ENCODE results near the gene GADD45B. TPM values are rescaled to one million over a fixed set of nuclear protein-coding genes. Genes with fewer than 3 reads are reported as not detected.
A peak's percentile ranks its signal among the peaks of the same experiment; 100 is the strongest.
"Not testable (repeated sequence)": the region's sequence is repeated elsewhere in the genome, so short reads cannot be mapped to it uniquely, and the experiment has no call there.

GADD45B gene
- total RNA-seq, 2 donors from 2014 or later = 84.4 to 84.5 TPM

GRCh38 chr19:2491130-2491801 is 15.3 kb downstream of the GADD45B start:
- Mint-ChIP-seq H3K9me3 (no peaks in the 10 kb centered on the region), H3K4me1 (ENCODE audit: low read depth) (peaks cover 20% of the 10 kb centered on the region), H3K36me3 (ENCODE audit: insufficient read depth in 2 of 2) (no peaks in the 10 kb centered on the region), H3K4me3 (no peak overlapping the region), H3K27ac (no peak overlapping the region), H3K27me3 (ENCODE audit: low read depth) (peaks cover 64% of the 10 kb centered on the region)
- DNase-seq (no peak), ATAC-seq (replicated peaks in 1 of 2) (no peak)

DNA sequence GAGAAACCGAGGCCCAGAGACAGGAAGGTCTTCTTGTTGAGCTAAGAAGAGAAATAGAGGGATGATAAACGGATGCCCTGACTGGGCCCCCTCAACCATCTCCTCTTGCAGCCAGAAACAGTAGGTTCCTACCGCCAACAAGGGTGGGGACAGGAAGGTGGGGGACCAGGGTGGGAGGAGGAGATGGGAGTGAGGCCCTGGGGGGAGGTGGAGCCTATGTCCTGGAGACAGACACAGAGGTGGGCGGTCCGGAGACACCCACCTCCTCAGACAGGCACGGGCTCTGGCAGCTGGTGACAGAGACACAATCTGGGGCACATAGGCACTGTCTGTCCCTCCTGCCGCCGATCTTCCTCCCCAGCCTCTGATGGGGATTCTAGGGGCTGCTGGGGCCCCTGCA is 16.9 kb downstream of the GADD45B start:
- no peak for DNase-seq
- no peaks in the 10 kb centered on the region for H3K9me3 Mint-ChIP-seq
- H3K27me3 Mint-ChIP-seq (ENCODE audit: low read depth) = peaks cover 55% of the 10 kb centered on the region
- no peak overlapping the region for H3K27ac Mint-ChIP-seq
- peak overlapping the region in 1 of 2 donors; percentile 15 for H3K4me3 Mint-ChIP-seq
- ATAC-seq (replicated peaks in 1 of 2) = no peak
- no peaks in the 10 kb centered on the region for H3K36me3 Mint-ChIP-seq (ENCODE audit: insufficient read depth in 2 of 2)
- peaks cover 23% of the 10 kb centered on the region for H3K4me1 Mint-ChIP-seq (ENCODE audit: low read depth)

- peaks cover 51% of the 10 kb centered on the region for H3K27me3 Mint-ChIP-seq (ENCODE audit: low read depth)
- not testable (repeated sequence) for H3K4me3 Mint-ChIP-seq; ATAC-seq (replicated peaks in 1 of 2); H3K27ac Mint-ChIP-seq; H3K36me3 Mint-ChIP-seq (ENCODE audit: insufficient read depth in 2 of 2); DNase-seq; H3K9me3 Mint-ChIP-seq
- peaks cover 23% of the 10 kb centered on the region for H3K4me1 Mint-ChIP-seq (ENCODE audit: low read depth)
These were observed 17.5 kb downstream of the GADD45B start for GRCh38 chr19:2493448-2493847.

DNA sequence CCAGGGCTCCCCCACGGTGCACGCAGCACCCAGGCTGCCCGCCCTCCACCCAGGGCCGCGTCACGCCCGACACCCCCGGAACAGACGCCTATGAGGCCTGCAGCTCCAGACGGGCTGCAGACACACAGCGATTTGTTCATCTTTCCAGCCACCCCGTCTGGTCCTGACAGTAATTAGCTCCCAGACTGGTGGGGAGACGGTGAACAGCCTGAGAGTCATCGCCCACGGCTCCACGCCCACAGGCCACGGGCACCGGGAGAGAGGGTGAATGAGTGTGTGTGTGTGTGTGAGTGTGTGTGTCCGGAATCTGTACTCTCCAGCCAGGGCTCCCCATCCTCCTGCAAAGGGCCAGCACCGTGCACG is 18.1 kb downstream of the GADD45B start:
- DNase-seq = no peak
- Mint-ChIP-seq H3K27ac (no peak overlapping the region), H3K27me3 (ENCODE audit: low read depth) (peaks cover 47% of the 10 kb centered on the region), H3K4me3 (peak overlapping the region; percentile 57 to 74), H3K9me3 (no peaks in the 10 kb centered on the region), H3K4me1 (ENCODE audit: low read depth) (peaks cover 23% of the 10 kb centered on the region), H3K36me3 (ENCODE audit: insufficient read depth in 2 of 2) (no peaks in the 10 kb centered on the region)
- ATAC-seq (replicated peaks in 1 of 2) = no peak

GRCh38 chr19:2494447-2495129 is 18.7 kb downstream of the GADD45B start:
- Mint-ChIP-seq H3K9me3 (no peaks in the 10 kb centered on the region), H3K27ac (no peak overlapping the region), H3K27me3 (ENCODE audit: low read depth) (peaks cover 44% of the 10 kb centered on the region), H3K4me1 (ENCODE audit: low read depth) (peaks cover 20% of the 10 kb centered on the region), H3K4me3 (peak overlapping the region; percentile 57 to 74), H3K36me3 (ENCODE audit: insufficient read depth in 2 of 2) (no peaks in the 10 kb centered on the region)
- peak; percentile 71 to 80 for ATAC-seq (replicated peaks in 1 of 2)
- DNase-seq = peak; percentile 44 to 47

DNA sequence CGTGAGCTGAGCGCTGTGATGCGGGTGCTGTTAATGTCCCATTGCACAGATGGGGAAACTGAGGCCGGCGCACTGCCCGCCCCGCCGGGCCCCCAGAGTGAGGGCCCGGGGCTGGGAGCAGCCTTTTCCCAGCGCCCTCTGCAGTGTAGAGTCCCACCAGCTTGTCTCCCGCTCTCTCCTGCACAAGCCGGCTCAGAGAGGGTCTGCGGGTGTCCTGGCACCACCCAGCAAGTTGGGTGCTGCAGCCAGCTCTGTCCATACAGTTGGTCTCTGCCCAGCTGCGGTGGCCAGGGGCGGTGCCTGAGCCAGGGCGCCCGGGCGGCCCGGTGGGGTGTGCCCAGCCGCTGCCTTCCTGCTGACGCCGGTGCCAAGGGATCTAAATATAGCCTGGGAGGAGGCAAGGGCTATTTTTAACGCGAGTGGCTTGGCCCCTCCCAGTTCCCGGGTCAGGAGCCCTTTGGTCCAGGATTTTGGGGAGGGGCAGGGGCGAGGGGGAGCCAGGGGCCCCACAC is 19.3 kb downstream of the GADD45B start:
- Mint-ChIP-seq H3K4me3 (peak overlapping the region; percentile 44 to 57), H3K9me3 (no peaks in the 10 kb centered on the region), H3K27me3 (ENCODE audit: low read depth) (peaks cover 39% of the 10 kb centered on the region), H3K4me1 (ENCODE audit: low read depth) (peaks cover 15% of the 10 kb centered on the region), H3K27ac (no peak overlapping the region), H3K36me3 (ENCODE audit: insufficient read depth in 2 of 2) (no peaks in the 10 kb centered on the region)
- ATAC-seq (replicated peaks in 1 of 2) (peak; percentile 22 to 47), DNase-seq (peak in 1 of 2 donors; percentile 23)

- ATAC-seq (replicated peaks in 1 of 2) = no peak
- Mint-ChIP-seq H3K4me1 (ENCODE audit: low read depth) (peaks cover 15% of the 10 kb centered on the region), H3K36me3 (ENCODE audit: insufficient read depth in 2 of 2) (no peaks in the 10 kb centered on the region), H3K27ac (no peak overlapping the region), H3K4me3 (peak overlapping the region; percentile 55 to 68), H3K9me3 (no peaks in the 10 kb centered on the region), H3K27me3 (ENCODE audit: low read depth) (peaks cover 39% of the 10 kb centered on the region)
- DNase-seq = no peak
These were observed 19.9 kb downstream of the GADD45B start for GRCh38 chr19:2495651-2496316.

DNA sequence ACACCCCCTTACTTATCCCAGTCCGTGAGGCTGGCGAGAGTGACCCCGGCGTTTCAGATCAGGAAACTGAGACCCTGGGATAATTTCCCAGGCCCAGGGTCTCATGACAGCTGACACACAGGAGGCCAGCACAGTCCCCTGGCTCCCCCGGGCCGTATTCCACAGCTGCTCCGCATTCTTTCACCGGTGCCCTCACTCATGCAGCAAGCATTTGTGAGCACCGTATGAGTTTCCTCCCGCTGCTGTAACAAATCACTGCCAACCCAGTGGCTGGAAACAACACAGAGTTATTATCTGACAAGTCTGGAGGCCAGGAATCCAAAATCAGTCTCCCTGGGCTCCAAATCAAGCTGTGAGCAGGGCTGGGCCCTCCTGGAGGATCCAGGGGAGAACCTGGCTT is 21.3 kb downstream of the GADD45B start:
- Mint-ChIP-seq H3K4me3 (no peak overlapping the region), H3K36me3 (ENCODE audit: insufficient read depth in 2 of 2) (no peaks in the 10 kb centered on the region), H3K27me3 (ENCODE audit: low read depth) (peaks cover 30% of the 10 kb centered on the region), H3K27ac (no peak overlapping the region), H3K9me3 (no peaks in the 10 kb centered on the region), H3K4me1 (ENCODE audit: low read depth) (peaks cover 15% of the 10 kb centered on the region)
- DNase-seq (no peak), ATAC-seq (replicated peaks in 1 of 2) (no peak)

GRCh38 chr19:2500156-2500555 is 24.2 kb downstream of the GADD45B start:
- Mint-ChIP-seq H3K4me3 (no peak overlapping the region), H3K27me3 (ENCODE audit: low read depth) (peaks cover 10% of the 10 kb centered on the region), H3K4me1 (ENCODE audit: low read depth) (peaks cover 22% of the 10 kb centered on the region), H3K9me3 (no peaks in the 10 kb centered on the region), H3K36me3 (ENCODE audit: insufficient read depth in 2 of 2) (no peaks in the 10 kb centered on the region), H3K27ac (no peak overlapping the region)
- ATAC-seq (replicated peaks in 1 of 2) = no peak
- no peak for DNase-seq

DNA sequence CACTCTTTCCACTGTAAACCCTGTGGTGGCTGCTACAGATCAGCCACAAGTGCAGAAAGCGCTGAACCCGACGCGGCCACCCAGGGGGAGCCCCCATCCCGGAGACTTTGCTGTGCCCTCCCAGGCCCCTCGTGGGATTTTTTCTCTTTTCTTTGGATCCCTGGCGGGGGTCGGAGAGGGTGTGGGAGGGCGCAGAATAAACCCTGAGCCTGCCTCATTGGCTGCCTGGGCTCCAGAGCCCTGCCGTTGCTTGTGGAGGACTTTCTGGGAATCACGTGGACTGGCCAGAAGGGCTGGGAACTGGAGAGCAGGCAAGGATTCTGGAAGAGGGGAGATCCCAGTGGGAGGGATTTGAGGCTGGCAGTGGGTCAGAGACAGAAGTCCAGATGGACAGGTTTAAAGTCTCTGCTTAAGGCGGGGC is 24.9 kb downstream of the GADD45B start:
- Mint-ChIP-seq H3K27me3 (ENCODE audit: low read depth) (peaks cover 16% of the 10 kb centered on the region), H3K9me3 (no peaks in the 10 kb centered on the region), H3K4me3 (no peak overlapping the region), H3K36me3 (ENCODE audit: insufficient read depth in 2 of 2) (no peaks in the 10 kb centered on the region), H3K4me1 (ENCODE audit: low read depth) (peaks cover 19% of the 10 kb centered on the region), H3K27ac (no peak overlapping the region)
- no peak for DNase-seq
- ATAC-seq (replicated peaks in 1 of 2) = no peak

- peaks cover 11% of the 10 kb centered on the region for H3K27me3 Mint-ChIP-seq (ENCODE audit: low read depth)
- no peaks in the 10 kb centered on the region for H3K36me3 Mint-ChIP-seq (ENCODE audit: insufficient read depth in 2 of 2)
- H3K4me1 Mint-ChIP-seq (ENCODE audit: low read depth) = peaks cover 28% of the 10 kb centered on the region
- H3K4me3 Mint-ChIP-seq = peak overlapping the region; percentile 64 to 77
- DNase-seq (peak; percentile 76 to 86), ATAC-seq (replicated peaks in 1 of 2) (peak; percentile 93 to 95)
- peak overlapping the region; percentile 61 for H3K27ac Mint-ChIP-seq
- no peaks in the 10 kb centered on the region for H3K9me3 Mint-ChIP-seq
These were observed 27.7 kb downstream of the GADD45B start for GRCh38 chr19:2503521-2504109.

GRCh38 chr19:2506656-2507055 is 30.7 kb downstream of the GADD45B start:
- H3K9me3 Mint-ChIP-seq; ATAC-seq (replicated peaks in 1 of 2); DNase-seq; H3K4me3 Mint-ChIP-seq; H3K27ac Mint-ChIP-seq; H3K36me3 Mint-ChIP-seq (ENCODE audit: insufficient read depth in 2 of 2): not testable (repeated sequence)
- peaks cover 11% of the 10 kb centered on the region for H3K27me3 Mint-ChIP-seq (ENCODE audit: low read depth)
- H3K4me1 Mint-ChIP-seq (ENCODE audit: low read depth) = peaks cover 28% of the 10 kb centered on the region

- Mint-ChIP-seq H3K9me3 (no peaks in the 10 kb centered on the region), H3K27ac (no peak overlapping the region), H3K36me3 (ENCODE audit: insufficient read depth in 2 of 2) (no peaks in the 10 kb centered on the region), H3K27me3 (ENCODE audit: low read depth) (peaks cover 11% of the 10 kb centered on the region), H3K4me3 (peak overlapping the region in 1 of 2 donors; percentile 53), H3K4me1 (ENCODE audit: low read depth) (peaks cover 28% of the 10 kb centered on the region)
- DNase-seq (peak; percentile 22 to 45), ATAC-seq (replicated peaks in 1 of 2) (peak; percentile 30 to 56)
These were observed 31.2 kb downstream of the GADD45B start for GRCh38 chr19:2507109-2507508.

Measured in activated T-cell treated with anti-CD3 and anti-CD28 coated beads, Interleukin-2, amount 50 U/mL, for 72 hours (primary cell).